CD14-positive monocyte (primary cell): ENCODE measurements around the gene EDIL3. TPM values are rescaled to one million over a fixed set of nuclear protein-coding genes. Genes with fewer than 3 reads are reported as not detected.

Experiments
- DNase-seq, 3 donors: peaks; one replicate each; pipeline ENCODE4 v3.0.0-alpha.2; 2011 to 2022
- H2AFZ ChIP-seq: 2 replicates; pipeline ENCODE4 v1.6.0; 2012; ENCODE audit warnings: mild to moderate bottlenecking, low read depth, low read length, inconsistent platforms; ENCODE audit not compliant: insufficient read depth, poor library complexity, severe bottlenecking
- H3K27ac ChIP-seq, 2 donors: 1 replicate in 1 of 2; 2 replicates in 1 of 2; pipeline ENCODE4 v1.5.1; 2012 to 2013; ENCODE audit warnings: low read length in 2 of 2, control low read depth in 1 of 2, inconsistent platforms in 1 of 2, low read depth in 1 of 2, mild to moderate bottlenecking in 1 of 2
- H3K27me3 ChIP-seq, 2 donors: one replicate each; pipeline versions ENCODE4 v1.6.0 to v1.6.1; 2011 to 2013; ENCODE audit warnings: low read length in 2 of 2; ENCODE audit not compliant: control insufficient read depth in 2 of 2, insufficient read depth in 2 of 2
- H3K36me3 ChIP-seq, 2 donors: replicated peaks in 1 of 2; 1 replicate in 1 of 2; 2 replicates in 1 of 2; pipeline versions ENCODE4 v1.5.1 to v1.6.1; 2012 to 2013; ENCODE audit warnings: low read length in 2 of 2, control low read depth in 1 of 2, inconsistent platforms in 1 of 2, mild to moderate bottlenecking in 1 of 2; ENCODE audit not compliant: insufficient read depth in 2 of 2, control insufficient read depth in 1 of 2
- H3K4me1 ChIP-seq, 2 donors: 1 replicate in 1 of 2; 2 replicates in 1 of 2; pipeline versions ENCODE4 v1.5.1 to v1.6.1; 2012 to 2013; ENCODE audit warnings: low read length in 2 of 2, control low read depth in 1 of 2, inconsistent platforms in 1 of 2, mild to moderate bottlenecking in 1 of 2, moderate library complexity in 1 of 2; ENCODE audit not compliant: insufficient read depth in 2 of 2, control insufficient read depth in 1 of 2
- H3K4me2 ChIP-seq: replicated peaks from 2 replicates; pipeline ENCODE3; 2012; ENCODE audit warnings: low read length, moderate library complexity, mild to moderate bottlenecking; ENCODE audit not compliant: poor library complexity, severe bottlenecking; ENCODE audit errors: extremely low read depth
- H3K4me3 ChIP-seq, 3 experiments: fragments of 200-600 bp in 1 of 3; sonication (generic) in 1 of 3; replicated peaks in 1 of 3; 1 replicate in 2 of 3; 2 replicates in 1 of 3; pipeline ENCODE4 v1.5.1; 2011 to 2013; ENCODE audit warnings: low read length in 3 of 3, mild to moderate bottlenecking in 3 of 3, control low read depth in 2 of 3, low read depth in 2 of 3, inconsistent platforms in 1 of 3, moderate library complexity in 1 of 3
- H3K79me2 ChIP-seq: 2 replicates; pipeline ENCODE4 v1.6.0; 2012; ENCODE audit warnings: mild to moderate bottlenecking, control low read depth, inconsistent platforms, low read length, moderate library complexity; ENCODE audit not compliant: insufficient read depth
- H3K9ac ChIP-seq: 2 replicates; pipeline ENCODE4 v1.6.0; 2017; ENCODE audit warnings: low read length, mild to moderate bottlenecking; ENCODE audit not compliant: insufficient read depth, poor library complexity, severe bottlenecking
- H3K9me3 ChIP-seq, 2 donors: replicated peaks in 1 of 2; 1 replicate in 1 of 2; 2 replicates in 1 of 2; pipeline versions ENCODE4 v1.5.1 to v1.6.1; 2012 to 2013; ENCODE audit warnings: low read length in 2 of 2, control low read depth in 1 of 2; ENCODE audit not compliant: control insufficient read depth in 1 of 2, insufficient read depth in 1 of 2
- H4K20me1 ChIP-seq: 2 replicates; pipeline ENCODE4 v1.6.0; 2012; ENCODE audit warnings: mild to moderate bottlenecking, low read length, control low read depth, moderate library complexity; ENCODE audit not compliant: insufficient read depth
- H3K27ac Mint-ChIP-seq, 7 donors: one replicate each; pipeline ENCODE4 v1.8.0; 2020; ENCODE audit warnings: mild to moderate bottlenecking in 7 of 7, mixed read lengths in 7 of 7, moderate library complexity in 6 of 7, inconsistent platforms in 2 of 7
- H3K27me3 Mint-ChIP-seq, 3 donors: one replicate each; pipeline ENCODE4 v1.8.0; 2021 to 2022; ENCODE audit warnings: low read depth in 3 of 3, mild to moderate bottlenecking in 3 of 3, mixed read lengths in 3 of 3, moderate library complexity in 3 of 3, inconsistent platforms in 1 of 3
- H3K36me3 Mint-ChIP-seq, 2 donors: one replicate each; pipeline ENCODE4 v1.8.0; 2020; ENCODE audit warnings: mixed read lengths in 2 of 2, inconsistent platforms in 1 of 2, mild to moderate bottlenecking in 1 of 2
- H3K4me1 Mint-ChIP-seq: one replicate; pipeline ENCODE4 v1.8.0; 2020; ENCODE audit warnings: mild to moderate bottlenecking, mixed read lengths
- H3K4me3 Mint-ChIP-seq, 2 donors: one replicate each; pipeline ENCODE4 v1.8.0; 2020; ENCODE audit warnings: mild to moderate bottlenecking in 2 of 2, mixed read lengths in 2 of 2, moderate library complexity in 1 of 2
- H3K9me3 Mint-ChIP-seq, 7 donors: one replicate each; pipeline ENCODE4 v1.8.0; 2020 to 2022; ENCODE audit warnings: mixed read lengths in 7 of 7, mild to moderate bottlenecking in 6 of 7, moderate library complexity in 6 of 7, inconsistent platforms in 2 of 7
- WGBS: methylation state at CpG from one replicate; pipeline ENCODE4 v1.1.5; 2013; ENCODE audit warnings: missing lambda C conversion rate; ENCODE audit not compliant: insufficient coverage; 5-methylcytosine and 5-hydroxymethylcytosine counted together
- intact Hi-C, 2 donors: fragments of 100-400 bp; cut with micrococcal nuclease; formaldehyde crosslinking; loops; one replicate each; pipeline versions ENCODE4 v1.15.0 to v1.15.1; 2023
- polyA plus RNA-seq, 3 donors: library from polyadenylated mRNA; depleted of rRNA in 1 of 3; unstranded in 2 of 3; stranded (reverse) in 1 of 3; fragments of 300-500 nt in 2 of 3; fragments of >200 nt in 1 of 3; fragmentation: Illumina TruSeq in 2 of 3; gene quantifications; 1 replicate in 2 of 3; 2 replicates in 1 of 3; pipeline ENCODE4 v1.2.3, GENCODE V29; 2012 to 2021
- TF ChIP-seq, protein P1 (sequence below): fragments of 200-600 bp; IDR thresholded peaks from one replicate; pipeline ENCODE4 v1.8.0; 2022; ENCODE audit warnings: antibody characterized with exemption, mild to moderate bottlenecking

EDIL3 gene
- polyA plus RNA-seq, 3 donors = 0.09 TPM; not detected in 2

DNA sequence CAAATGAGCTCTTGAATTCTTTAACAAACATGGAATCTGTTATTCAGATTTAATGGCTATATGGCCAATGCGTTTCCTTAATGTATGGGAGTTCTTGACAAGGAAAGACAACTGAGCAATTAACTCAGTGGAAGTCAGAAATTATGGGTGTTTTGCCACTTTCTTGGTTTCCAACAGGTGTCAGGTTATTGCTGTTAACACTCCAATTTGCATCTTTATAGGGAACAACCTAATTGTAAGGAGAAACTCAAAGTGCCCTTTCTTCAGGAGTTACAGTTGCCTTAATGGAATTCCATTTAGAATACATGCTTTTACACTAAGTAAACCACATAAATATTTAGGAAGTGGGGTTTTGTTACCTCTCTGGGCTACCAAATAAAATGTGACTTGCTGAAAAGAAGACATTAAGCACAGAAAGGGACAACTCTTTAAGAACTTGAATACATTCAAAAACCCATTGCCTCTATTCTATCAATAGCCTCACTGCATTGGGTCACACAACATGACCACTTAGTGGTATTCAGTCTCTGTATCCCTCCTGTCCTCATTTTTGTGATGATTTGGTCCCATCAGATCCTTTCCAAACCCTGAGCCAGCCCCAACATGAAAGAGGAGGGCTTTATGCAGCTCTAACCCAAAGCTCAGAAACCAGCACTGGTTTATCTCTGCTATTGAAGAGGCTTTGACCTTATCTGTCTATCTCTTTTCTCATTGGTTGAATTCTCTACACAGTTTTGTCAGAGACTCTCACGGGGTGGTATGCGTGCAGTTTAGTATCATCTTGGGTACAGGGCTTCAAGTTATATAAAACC is 118.7 kb downstream of the EDIL3 start:
- H3K4me3 Mint-ChIP-seq = no peak overlapping the region
- H3K4me3 ChIP-seq = no peak overlapping the region
- DNase-seq = no peak
- intact Hi-C loops = no loop called here
- no peaks in the 10 kb centered on the region for H3K36me3 ChIP-seq
- no peaks in the 10 kb centered on the region for H3K27me3 Mint-ChIP-seq
- H3K4me2 ChIP-seq = no peak overlapping the region
- H3K27ac ChIP-seq = no peak overlapping the region
- no peaks in the 10 kb centered on the region for H4K20me1 ChIP-seq
- no peaks in the 10 kb centered on the region for H3K4me1 ChIP-seq
- H3K9me3 ChIP-seq = no peaks in the 10 kb centered on the region
- TF ChIP-seq, protein P1, sequence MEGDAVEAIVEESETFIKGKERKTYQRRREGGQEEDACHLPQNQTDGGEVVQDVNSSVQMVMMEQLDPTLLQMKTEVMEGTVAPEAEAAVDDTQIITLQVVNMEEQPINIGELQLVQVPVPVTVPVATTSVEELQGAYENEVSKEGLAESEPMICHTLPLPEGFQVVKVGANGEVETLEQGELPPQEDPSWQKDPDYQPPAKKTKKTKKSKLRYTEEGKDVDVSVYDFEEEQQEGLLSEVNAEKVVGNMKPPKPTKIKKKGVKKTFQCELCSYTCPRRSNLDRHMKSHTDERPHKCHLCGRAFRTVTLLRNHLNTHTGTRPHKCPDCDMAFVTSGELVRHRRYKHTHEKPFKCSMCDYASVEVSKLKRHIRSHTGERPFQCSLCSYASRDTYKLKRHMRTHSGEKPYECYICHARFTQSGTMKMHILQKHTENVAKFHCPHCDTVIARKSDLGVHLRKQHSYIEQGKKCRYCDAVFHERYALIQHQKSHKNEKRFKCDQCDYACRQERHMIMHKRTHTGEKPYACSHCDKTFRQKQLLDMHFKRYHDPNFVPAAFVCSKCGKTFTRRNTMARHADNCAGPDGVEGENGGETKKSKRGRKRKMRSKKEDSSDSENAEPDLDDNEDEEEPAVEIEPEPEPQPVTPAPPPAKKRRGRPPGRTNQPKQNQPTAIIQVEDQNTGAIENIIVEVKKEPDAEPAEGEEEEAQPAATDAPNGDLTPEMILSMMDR = no peak
- no peak overlapping the region for H2AFZ ChIP-seq
- H3K79me2 ChIP-seq = no peaks in the 10 kb centered on the region
- no peak overlapping the region for H3K9ac ChIP-seq
- no peak overlapping the region for H3K27ac Mint-ChIP-seq
- no peaks in the 10 kb centered on the region for H3K27me3 ChIP-seq
- 100% methylated on average over 3 of the region's 3 CpGs for WGBS
- no peaks in the 10 kb centered on the region for H3K4me1 Mint-ChIP-seq
- H3K9me3 Mint-ChIP-seq = peaks cover 0 to 3% (median 0%) of the 10 kb centered on the region in 7 donors
- H3K36me3 Mint-ChIP-seq = no peaks in the 10 kb centered on the region

DNA sequence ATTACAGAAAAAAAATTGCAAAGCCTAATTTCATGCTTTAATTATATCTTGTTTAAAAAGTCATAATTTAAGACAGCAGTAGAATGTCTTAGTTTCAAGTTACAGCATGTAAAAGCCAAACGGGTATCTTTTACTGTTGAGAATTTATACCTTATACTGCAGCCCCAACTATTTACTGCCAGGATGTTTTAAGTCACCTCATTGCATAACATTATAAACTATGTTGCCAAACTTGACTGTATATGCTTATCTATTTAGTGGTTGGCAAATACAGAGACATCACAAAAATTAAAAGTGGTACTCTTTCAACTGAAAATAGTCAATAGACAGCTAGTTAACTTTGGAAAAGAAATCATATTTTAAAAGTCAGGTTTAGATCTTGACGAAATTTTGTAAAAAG is 119.5 kb downstream of the EDIL3 start:
- no CpG with 5 or more reads among the region's 2 CpGs for WGBS
- Histone ChIP-seq H3K9ac (no peak overlapping the region), H3K36me3 (no peaks in the 10 kb centered on the region), H3K27ac (no peak overlapping the region), H3K4me1 (no peaks in the 10 kb centered on the region), H4K20me1 (no peaks in the 10 kb centered on the region), H3K27me3 (no peaks in the 10 kb centered on the region), H3K4me3 (no peak overlapping the region), H3K4me2 (no peak overlapping the region), H2AFZ (no peak overlapping the region), H3K9me3 (no peaks in the 10 kb centered on the region), H3K79me2 (no peaks in the 10 kb centered on the region)
- H3K4me3 Mint-ChIP-seq = no peak overlapping the region
- no peak for DNase-seq
- intact Hi-C loops = no loop called here
- no peaks in the 10 kb centered on the region for H3K4me1 Mint-ChIP-seq
- H3K9me3 Mint-ChIP-seq = peaks cover 0 to 3% (median 0%) of the 10 kb centered on the region in 7 donors
- TF ChIP-seq, protein P1 = no peak
- no peak overlapping the region for H3K27ac Mint-ChIP-seq
- H3K27me3 Mint-ChIP-seq = no peaks in the 10 kb centered on the region
- no peaks in the 10 kb centered on the region for H3K36me3 Mint-ChIP-seq
